Activated CD4-positive, alpha-beta T cell treated with anti-CD3 and anti-CD28 coated beads for 1 hour (primary cell): Measurements from ENCODE around the gene DGKZ.
"Not testable (repeated sequence)": the region's sequence is repeated elsewhere in the genome, so short reads cannot be mapped to it uniquely, and the experiment has no call there.

ENCODE experiments used
- DNase-seq: peaks from one replicate; pipeline ENCODE4 v3.0.0-alpha.2; 2020

Gene DGKZ

GRCh38 chr11:46369458-46370152, 22.3 kb downstream of the DGKZ start:
- peak; percentile 37 for DNase-seq

GRCh38 chr11:46370253-46370652, 23.0 kb downstream of the DGKZ start:
- DNase-seq: no peak

DNA sequence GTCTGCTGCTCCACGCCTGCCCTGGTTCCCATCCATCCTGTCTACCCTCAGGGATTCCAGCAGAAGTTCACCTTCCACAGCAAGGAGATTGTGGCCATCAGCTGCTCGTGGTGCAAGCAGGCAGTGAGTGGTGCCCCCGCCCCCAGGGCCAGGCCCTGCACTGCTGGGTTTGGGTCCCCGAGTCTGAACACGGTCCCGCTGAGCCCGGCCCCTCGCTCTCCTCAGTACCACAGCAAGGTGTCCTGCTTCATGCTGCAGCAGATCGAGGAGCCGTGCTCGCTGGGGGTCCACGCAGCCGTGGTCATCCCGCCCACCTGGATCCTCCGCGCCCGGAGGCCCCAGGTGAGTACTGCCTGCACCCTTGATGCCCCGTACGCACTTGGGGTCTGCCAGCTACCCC, 24.0 kb downstream of the DGKZ start:
- DNase-seq: not testable (repeated sequence)

DNA sequence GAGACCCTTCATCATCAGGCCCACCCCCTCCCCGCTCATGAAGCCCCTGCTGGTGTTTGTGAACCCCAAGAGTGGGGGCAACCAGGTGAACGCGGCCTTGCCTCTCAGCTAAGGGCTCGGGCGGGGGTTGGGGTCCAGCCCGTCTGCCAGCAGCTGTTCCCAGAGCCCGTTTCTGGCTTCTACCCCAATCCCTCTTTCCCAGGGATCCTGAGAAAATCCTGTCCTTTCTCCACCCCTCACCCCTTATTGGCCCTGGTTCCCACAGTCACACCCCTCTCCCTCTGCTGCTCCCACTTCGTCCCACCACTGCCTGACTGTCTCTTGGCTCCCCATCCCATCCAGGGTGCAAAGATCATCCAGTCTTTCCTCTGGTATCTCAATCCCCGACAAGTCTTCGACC, 24.8 kb downstream of the DGKZ start:
- no peak for DNase-seq

- not testable (repeated sequence) for DNase-seq
Measured at GRCh38 chr11:46372501-46372900, 25.2 kb downstream of the DGKZ start.

DNA sequence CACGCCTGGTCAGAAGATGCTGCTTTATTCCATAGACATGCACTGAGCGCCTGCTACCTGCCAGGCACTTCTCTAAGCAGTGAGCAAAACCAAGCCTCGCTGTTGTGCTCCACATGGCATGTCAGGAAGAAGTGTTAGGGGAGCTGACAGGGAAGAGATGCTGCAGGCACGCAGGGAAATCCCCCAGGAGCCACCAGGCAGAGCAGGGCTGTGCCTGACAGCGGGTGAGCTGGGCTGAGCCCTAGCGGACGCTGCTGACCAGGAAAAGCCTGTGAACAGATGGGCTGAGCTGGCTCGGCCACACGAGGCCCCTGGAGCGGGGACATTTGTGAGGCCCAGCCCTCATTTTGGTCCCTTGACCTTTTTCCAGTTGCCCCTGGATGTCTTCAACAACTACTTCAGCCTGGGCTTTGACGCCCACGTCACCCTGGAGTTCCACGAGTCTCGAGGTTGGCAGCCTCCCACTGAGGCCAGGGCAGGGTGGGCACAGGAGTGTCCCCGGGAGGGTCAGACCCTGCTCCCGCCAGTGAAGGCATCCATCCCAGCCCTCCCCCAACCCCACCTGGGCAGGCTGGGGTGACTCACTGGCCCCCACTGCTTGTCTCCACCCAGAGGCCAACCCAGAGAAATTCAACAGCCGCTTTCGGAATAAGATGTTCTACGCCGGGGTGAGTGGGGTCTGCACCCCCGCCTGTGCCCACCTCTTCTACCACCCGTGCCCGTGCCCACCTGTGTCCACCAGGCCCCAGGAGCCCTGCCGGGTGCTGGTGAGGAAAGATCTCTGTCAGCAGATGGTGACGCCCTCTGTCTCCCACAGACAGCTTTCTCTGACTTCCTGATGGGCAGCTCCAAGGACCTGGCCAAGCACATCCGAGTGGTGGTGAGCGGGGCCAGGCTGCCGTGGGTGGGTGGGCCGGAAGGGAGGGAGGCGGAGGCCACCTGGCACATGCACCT, 26.8 kb downstream of the DGKZ start:
- DNase-seq: no peak

DNA sequence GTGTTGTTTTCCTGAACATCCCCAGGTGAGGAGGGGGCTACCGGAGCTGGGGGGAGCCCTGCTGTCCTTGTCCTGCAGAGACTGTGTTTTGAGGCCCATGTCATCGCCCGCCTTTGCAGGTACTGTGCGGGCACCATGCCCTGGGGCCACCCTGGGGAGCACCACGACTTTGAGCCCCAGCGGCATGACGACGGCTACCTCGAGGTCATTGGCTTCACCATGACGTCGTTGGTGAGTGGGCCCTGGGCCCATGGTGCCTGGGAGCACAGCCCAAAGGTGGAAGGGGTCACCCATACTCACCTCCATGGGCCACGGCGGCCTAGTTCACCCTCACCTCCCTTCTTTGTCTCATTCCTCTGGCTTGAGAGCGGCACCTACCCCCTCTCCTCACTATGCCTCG, 27.6 kb downstream of the DGKZ start:
- DNase-seq: no peak

GRCh38 chr11:46375392-46376101, 28.3 kb downstream of the DGKZ start:
- DNase-seq: no peak

DNA sequence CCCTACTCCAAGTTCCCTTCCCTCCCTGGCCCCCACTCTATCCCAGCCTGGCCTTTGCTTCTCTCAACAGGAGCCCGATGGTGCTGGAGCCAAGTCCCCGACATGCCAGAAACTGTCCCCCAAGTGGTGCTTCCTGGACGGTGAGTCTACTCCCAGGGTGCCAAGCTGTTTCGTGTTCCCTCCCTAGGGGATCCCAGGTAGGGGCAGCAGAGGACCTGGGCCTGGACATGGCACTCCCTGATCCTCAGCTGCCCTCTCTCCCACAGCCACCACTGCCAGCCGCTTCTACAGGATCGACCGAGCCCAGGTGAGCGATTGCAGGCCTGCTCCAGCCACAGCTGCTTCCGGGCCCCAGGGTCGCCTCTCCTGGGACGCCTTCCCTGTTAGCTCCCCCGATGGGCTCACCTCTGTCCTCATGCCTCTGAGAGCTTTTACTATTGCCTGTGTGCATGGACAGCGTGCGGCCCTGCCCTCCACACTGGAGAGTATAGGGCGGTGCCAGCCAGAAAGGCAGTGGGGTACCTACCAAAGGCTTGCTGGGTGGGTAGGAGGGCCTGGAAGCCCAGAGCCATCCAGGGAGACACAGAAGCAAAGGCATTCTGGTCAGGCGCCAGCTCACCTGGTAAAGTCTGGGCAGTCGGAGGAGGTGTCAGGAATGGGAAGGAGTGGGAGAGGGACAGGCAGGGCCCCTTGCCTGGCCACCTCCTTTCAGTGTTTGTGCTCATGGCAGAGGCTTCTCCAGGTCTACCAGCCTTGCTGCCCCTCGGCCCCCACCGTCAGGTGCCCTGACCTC, 29.2 kb downstream of the DGKZ start:
- DNase-seq: no peak

- no peak for DNase-seq
Measured at GRCh38 chr11:46377290-46377689, 30.0 kb downstream of the DGKZ start.

- DNase-seq: no peak
Measured at GRCh38 chr11:46377831-46378230, 30.6 kb downstream of the DGKZ start.

DNA sequence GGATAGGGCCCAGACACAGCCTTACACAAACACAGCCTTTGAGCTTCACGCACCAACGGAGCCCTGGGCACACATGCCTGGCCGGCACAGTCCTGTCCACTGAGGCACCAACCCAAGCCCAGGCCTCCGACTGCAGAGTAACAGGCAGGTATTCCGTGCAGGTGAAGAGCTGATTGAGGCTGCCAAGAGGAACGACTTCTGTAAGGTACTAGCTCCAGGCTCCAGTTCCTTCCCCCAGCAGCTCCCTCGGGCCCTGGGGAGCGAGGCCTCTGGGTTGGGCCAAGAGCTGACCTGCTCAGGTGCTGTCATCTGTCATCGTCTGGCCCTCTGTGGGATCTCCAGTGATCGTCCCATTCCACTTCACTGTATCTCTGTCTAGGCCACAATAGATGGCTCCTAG, 31.0 kb downstream of the DGKZ start:
- DNase-seq: no peak

DNA sequence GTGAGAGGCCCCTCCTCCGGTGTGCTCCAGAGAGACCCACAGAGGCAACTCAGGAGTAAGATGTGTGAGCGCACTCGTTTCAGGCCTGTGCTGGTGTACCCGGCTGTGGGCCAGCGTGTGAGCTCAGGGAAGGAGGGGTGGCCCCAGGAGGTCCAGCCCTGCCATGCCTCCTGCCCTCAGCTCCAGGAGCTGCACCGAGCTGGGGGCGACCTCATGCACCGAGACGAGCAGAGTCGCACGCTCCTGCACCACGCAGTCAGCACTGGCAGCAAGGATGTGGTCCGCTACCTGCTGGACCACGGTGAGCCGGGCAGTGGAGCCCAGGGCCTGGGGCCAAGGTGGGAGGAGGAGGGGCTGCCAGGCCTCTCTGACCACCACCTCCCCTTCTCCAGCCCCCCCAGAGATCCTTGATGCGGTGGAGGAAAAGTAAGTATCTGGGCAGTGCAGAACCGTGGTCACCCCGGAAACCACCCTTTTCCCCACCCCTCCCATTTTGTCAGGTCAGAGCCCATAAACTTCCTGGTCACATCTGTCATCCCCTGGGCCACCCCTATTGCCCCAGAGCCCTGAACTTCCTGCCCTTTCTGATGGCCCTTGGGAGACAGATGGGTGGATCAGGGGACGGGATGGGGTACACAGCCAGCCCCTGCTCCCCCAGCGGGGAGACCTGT, 31.7 kb downstream of the DGKZ start:
- DNase-seq: no peak

DNA sequence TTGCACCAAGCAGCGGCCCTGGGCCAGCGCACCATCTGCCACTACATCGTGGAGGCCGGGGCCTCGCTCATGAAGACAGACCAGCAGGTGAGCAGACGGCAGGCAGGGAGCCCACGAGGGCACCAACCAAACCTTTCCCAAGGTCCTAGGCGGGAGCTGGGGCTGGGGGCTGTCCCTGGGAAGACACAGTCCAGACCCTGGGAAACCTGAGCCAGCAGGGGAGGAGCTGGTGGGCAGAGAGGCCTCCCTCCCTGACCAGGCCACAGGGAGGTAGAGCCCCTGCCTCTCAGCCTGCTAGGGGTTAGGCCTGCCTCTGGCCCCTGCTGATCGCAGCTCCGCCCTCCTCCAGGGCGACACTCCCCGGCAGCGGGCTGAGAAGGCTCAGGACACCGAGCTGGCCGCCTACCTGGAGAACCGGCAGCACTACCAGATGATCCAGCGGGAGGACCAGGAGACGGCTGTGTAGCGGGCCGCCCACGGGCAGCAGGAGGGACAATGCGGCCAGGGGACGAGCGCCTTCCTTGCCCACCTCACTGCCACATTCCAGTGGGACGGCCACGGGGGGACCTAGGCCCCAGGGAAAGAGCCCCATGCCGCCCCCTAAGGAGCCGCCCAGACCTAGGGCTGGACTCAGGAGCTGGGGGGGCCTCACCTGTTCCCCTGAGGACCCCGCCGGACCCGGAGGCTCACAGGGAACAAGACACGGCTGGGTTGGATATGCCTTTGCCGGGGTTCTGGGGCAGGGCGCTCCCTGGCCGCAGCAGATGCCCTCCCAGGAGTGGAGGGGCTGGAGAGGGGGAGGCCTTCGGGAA, 32.4 kb downstream of the DGKZ start:
- not testable (repeated sequence) for DNase-seq

DNA sequence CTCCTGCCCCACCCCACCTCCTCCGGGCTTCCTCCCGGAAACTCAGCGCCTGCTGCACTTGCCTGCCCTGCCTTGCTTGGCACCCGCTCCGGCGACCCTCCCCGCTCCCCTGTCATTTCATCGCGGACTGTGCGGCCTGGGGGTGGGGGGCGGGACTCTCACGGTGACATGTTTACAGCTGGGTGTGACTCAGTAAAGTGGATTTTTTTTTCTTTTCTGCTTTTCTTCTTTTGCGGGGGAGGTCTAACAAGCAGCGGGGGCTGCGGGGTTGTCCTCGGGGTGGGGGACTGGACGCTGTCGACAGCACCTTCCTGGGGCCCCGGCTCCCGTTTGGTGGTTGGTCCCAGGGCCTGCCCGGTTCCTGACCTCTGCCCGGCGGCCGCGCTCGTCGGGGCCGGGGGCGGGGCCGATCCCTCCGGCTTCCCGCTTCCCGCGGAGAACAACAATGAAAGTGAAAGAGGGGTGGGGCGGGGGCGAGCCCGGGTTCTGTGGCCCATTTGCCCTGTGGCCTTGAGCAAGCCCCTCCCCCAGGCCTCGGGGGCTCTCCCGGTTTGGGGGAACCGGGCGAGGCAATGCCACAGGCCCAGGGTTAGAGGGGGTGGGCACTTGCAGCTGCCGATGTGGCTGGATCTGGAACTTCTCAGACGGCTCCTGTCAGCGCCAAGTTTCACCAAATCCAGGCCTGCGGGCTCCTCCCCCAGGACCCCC, 33.2 kb downstream of the DGKZ start:
- DNase-seq: no peak

DNA sequence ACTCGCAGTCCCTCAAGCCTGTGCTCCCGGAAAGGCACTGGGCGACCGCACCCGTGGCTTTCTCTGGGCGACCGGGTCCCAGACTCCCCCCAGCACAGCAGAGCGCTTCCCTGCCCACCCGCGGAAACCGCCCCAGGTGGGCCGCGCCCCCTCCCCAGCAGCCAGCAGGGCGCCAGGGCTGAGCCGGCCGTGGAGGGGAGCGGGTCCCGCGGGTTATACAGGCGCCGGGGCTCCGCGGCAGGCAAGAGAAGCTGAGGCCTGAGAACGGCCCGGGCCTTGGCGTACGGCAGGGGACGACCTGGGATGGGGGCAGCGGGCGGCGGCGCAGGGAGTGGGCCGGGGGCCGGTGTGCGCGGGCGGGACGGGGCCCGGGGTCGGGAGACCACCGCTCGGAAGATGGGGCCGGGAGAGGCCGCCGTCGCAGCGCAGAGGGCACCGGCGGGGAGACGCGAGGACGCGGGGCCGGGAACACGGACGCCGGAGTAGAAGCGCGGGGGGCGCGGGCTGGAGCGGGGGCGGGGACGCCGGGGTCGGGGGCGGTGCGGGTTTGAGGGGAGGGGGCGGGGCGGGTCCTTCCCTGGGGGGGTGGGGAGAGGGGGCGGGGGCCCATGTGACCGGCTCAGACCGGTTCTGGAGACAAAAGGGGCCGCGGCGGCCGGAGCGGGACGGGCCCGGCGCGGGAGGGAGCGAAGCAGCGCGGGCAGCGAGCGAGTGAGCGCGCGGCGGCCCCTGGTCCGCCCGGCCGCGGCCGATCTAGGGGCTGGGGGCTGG, 34.0 kb downstream of the DGKZ start, which contains the start of gene MDK:
Gene MDK (plus strand): TSS at position 622 of the 771 bp plus-strand sequence. CDS start 389 bp downstream, outside the sequence.
- no peak for DNase-seq

- no peak for DNase-seq
Measured at GRCh38 chr11:46381819-46382645, 34.8 kb downstream of the DGKZ start.

DNA sequence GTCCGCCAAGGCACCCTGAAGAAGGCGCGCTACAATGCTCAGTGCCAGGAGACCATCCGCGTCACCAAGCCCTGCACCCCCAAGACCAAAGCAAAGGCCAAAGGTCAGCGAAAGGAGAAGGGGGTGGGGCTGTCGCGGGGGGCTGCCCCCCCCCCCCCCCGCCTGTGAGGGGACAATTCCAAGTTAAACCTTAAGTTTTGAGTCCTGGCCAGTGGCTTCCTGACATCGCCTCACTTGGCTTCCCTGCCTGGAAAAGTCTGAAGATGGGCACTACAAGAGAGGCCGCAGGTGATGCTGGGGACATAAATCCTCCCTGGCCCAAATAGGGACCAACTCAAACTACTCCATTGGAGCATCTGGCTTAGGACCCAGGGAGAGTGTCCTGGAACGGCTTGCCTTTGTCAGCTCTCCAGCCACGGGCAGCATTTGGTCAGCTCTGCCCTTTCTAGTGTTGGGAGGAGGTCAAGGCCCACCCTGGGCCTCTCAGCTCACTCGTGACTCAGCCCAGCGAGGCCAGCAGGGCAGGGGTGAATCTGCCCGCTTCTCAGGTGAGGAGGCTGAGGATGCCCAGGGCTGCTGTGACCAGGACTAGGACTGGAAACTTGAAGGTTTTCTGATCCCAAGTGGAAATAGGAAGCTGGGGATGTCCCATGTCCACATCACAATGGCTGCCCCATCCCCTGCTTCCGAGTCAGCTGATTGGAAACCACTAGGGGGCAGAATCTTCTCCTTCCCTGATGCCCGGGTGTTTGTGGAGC, 35.6 kb downstream of the DGKZ start:
- no peak for DNase-seq
